Nephron (organoid): Measurements from ENCODE around the gene GPR39.

Source experiments
- H3K27ac Mint-ChIP-seq, 3 experiments: 2 replicates each; pipeline ENCODE4 v1.8.0; 2020; ENCODE audit warnings: mixed read lengths in 3 of 3, mild to moderate bottlenecking in 2 of 3, moderate library complexity in 1 of 3
- H3K27me3 Mint-ChIP-seq: 2 replicates; pipeline ENCODE4 v1.8.0; 2021; ENCODE audit warnings: low read depth, mild to moderate bottlenecking, moderate library complexity, mixed read lengths
- H3K36me3 Mint-ChIP-seq: 2 replicates; pipeline ENCODE4 v1.8.0; 2020; ENCODE audit warnings: low read depth, mixed read lengths
- H3K4me1 Mint-ChIP-seq: 2 replicates; pipeline ENCODE4 v1.8.0; 2020; ENCODE audit warnings: mixed read lengths
- H3K4me3 Mint-ChIP-seq, 3 experiments: 2 replicates each; pipeline ENCODE4 v1.8.0; 2020; ENCODE audit warnings: mild to moderate bottlenecking in 3 of 3, mixed read lengths in 3 of 3, moderate library complexity in 2 of 3
- H3K9me3 Mint-ChIP-seq: 2 replicates; pipeline ENCODE4 v1.8.0; 2020; ENCODE audit warnings: mixed read lengths
- TF ChIP-seq, protein P1 (sequence below), 3 experiments: fragments of 200-600 bp; sonication (generic); IDR thresholded peaks; one replicate each; pipeline ENCODE4 v1.5.0; 2021; ENCODE audit warnings: antibody characterized with exemption in 3 of 3; ENCODE audit not compliant: unreplicated experiment in 3 of 3

Gene GPR39

DNA sequence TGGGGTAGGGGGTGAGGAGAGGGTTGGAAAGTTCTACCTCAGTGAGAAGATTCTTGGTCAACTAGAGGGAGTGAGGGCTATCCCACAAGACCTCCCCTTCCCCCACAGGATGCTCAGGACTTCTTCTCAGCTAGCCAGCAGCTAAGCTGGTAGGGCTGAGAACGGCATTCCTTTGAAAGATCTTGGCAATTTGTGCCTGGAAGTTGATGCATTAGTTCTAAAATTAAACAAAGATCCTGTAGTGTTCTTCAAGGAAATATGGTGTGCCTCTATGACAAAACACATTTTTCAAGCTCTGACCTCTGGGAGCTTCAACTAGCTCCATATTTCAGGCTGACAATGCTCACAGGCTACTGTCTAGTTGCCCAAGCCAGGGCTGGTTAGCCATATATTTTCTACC, 251.1 kb downstream of the GPR39 start:
- peak overlapping the region in 1 of 3 experiments; percentile 64 for H3K27ac Mint-ChIP-seq
- H3K36me3 Mint-ChIP-seq = peaks cover 14% of the 10 kb centered on the region
- TF ChIP-seq, protein P1, sequence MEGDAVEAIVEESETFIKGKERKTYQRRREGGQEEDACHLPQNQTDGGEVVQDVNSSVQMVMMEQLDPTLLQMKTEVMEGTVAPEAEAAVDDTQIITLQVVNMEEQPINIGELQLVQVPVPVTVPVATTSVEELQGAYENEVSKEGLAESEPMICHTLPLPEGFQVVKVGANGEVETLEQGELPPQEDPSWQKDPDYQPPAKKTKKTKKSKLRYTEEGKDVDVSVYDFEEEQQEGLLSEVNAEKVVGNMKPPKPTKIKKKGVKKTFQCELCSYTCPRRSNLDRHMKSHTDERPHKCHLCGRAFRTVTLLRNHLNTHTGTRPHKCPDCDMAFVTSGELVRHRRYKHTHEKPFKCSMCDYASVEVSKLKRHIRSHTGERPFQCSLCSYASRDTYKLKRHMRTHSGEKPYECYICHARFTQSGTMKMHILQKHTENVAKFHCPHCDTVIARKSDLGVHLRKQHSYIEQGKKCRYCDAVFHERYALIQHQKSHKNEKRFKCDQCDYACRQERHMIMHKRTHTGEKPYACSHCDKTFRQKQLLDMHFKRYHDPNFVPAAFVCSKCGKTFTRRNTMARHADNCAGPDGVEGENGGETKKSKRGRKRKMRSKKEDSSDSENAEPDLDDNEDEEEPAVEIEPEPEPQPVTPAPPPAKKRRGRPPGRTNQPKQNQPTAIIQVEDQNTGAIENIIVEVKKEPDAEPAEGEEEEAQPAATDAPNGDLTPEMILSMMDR (IDR thresholded peaks at IDR 0.05; ENCODE audit: unreplicated experiment in 3 of 3) = no peak
- no peaks in the 10 kb centered on the region for H3K9me3 Mint-ChIP-seq
- peaks cover 36% of the 10 kb centered on the region for H3K4me1 Mint-ChIP-seq
- H3K4me3 Mint-ChIP-seq = peak overlapping the region; percentile 86 to 87 (median 87)
- peaks cover 75% of the 10 kb centered on the region for H3K27me3 Mint-ChIP-seq

DNA sequence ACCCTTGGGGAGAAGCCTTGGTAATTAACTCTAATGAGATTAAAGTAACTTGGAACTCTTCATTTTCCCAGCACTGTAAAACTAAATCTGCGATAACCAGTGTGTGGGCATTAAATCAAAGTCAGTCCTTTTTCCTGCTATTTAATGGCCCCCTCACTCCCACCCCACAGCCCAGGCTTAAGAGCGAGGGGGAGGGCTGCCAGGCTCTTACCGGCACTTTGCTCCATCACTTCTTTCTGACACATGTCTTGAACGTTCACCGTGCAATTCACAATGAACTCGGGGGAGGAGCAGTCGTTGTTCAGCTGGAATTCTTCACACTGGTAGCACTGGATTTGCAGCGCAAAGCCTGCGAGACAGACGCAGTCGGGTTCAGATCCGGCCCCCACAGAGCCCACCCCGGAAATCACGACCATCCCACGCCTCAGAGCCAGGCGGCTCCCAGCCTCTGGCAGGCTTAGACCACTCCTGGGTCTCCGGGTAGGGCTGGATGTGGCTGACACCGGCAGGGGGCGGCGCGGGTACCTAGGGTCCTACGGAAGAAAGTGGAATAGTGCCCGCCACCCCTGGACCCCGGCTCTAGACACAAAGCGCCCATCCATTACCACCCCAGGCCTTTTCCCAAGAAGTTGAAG, 251.7 kb downstream of the GPR39 start:
- TF ChIP-seq, protein P1 (IDR thresholded peaks at IDR 0.05; ENCODE audit: unreplicated experiment in 3 of 3) = peak; percentile 34 to 52 (median 38)
- H3K27ac Mint-ChIP-seq = peak overlapping the region; percentile 5 to 61 (median 22)
- peak overlapping the region; percentile 86 to 87 (median 87) for H3K4me3 Mint-ChIP-seq
- H3K9me3 Mint-ChIP-seq = no peaks in the 10 kb centered on the region
- peaks cover 33% of the 10 kb centered on the region for H3K4me1 Mint-ChIP-seq
- peaks cover 80% of the 10 kb centered on the region for H3K27me3 Mint-ChIP-seq
- H3K36me3 Mint-ChIP-seq = peaks cover 14% of the 10 kb centered on the region

DNA sequence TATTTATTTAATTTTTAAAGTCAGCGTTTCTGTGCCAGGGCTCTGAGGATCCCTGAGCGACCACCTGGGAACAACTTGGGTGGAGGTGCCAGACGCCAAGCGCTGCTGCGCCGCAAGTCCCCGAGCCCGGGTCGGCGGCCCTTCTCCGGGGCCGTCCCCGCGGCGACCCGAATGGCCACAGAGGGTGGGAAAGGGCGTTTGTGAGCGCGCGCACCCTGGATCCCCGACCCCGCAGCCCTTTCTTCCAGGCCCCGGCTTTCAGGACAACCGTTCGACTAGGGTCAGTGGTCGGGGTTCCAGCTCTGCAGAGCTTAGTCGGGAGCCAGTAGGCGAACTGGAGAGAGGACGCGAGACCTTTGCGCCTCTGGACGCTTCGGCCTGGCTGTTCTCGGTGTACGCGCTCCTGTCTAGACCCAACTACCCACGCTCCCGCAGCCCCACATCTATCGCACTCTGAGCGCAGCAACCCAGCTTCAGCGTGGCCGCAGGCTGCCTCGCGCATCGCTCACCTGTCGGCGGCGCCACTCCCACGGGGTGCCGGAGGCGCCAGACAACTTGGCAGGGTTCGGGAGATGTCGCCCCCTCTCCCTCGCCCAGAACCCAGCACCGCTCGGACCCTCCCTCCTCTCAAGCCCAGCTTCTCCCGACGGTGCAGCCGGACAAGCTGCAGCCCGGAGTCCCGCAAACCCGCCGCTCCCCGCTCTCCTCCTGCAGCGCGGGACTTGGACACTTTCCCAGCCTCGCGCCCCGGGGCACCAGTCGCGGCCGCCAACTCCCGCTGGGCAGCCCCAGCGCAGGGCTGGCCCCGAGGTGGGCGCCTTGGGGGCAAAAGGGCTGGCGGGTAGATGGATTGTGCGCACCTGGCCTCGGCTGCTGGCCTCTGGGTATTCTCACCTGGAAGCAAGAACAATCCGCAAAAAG, 252.6 kb downstream of the GPR39 start:
- Mint-ChIP-seq H3K36me3 (peaks cover 10% of the 10 kb centered on the region), H3K9me3 (no peaks in the 10 kb centered on the region), H3K27ac (no peak overlapping the region), H3K4me3 (peak overlapping the region; percentile 79 to 87 (median 86)), H3K4me1 (peaks cover 25% of the 10 kb centered on the region), H3K27me3 (peaks cover 81% of the 10 kb centered on the region)
- TF ChIP-seq, protein P1 (IDR thresholded peaks at IDR 0.05; ENCODE audit: unreplicated experiment in 3 of 3) = no peak

DNA sequence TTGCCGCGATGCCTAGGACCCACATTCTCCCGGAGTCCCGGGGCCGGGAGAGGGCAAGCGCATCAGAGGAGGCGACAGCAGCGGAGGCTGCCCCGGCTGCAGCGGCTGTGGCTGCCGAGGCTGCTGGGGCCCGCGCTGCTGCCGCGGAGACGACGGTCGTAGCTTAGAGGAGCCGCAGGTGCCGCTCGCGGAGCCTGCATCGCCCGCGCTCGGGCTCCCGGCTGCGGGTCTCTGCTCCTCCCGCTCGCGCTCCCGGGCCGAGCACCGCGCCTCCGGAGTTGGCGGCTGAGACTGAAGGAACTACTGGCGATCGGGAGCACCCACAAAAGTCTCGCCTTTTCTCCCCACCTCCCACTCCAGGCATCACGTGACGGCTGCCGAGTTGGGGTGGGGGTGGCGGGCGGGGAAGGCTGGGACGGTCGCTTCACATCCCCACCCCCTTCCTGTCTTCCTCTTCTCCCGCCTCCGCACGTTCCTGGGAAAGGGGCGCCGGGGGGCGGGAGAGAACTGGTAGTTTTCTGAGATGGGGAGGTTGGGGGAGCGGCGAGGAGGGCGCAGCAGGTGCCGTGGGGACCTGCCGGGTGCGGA, 253.4 kb downstream of the GPR39 start, which contains the start of gene LYPD1:
Gene LYPD1, minus strand, starts transcription at position 298 of the 588 bp plus-strand sequence. Its CDS starts 273 bp downstream, at position 25.
- peaks cover 10% of the 10 kb centered on the region for H3K36me3 Mint-ChIP-seq
- no peaks in the 10 kb centered on the region for H3K9me3 Mint-ChIP-seq
- TF ChIP-seq, protein P1 (IDR thresholded peaks at IDR 0.05; ENCODE audit: unreplicated experiment in 3 of 3) = no peak
- H3K4me3 Mint-ChIP-seq = peak within 1 kb of the TSS; percentile 86 to 90 (median 87)
- peak within 1 kb of the TSS in 1 of 3 experiments; percentile 22 for H3K27ac Mint-ChIP-seq
- H3K27me3 Mint-ChIP-seq = peaks cover 84% of the 10 kb centered on the region
- H3K4me1 Mint-ChIP-seq = peaks cover 25% of the 10 kb centered on the region

DNA sequence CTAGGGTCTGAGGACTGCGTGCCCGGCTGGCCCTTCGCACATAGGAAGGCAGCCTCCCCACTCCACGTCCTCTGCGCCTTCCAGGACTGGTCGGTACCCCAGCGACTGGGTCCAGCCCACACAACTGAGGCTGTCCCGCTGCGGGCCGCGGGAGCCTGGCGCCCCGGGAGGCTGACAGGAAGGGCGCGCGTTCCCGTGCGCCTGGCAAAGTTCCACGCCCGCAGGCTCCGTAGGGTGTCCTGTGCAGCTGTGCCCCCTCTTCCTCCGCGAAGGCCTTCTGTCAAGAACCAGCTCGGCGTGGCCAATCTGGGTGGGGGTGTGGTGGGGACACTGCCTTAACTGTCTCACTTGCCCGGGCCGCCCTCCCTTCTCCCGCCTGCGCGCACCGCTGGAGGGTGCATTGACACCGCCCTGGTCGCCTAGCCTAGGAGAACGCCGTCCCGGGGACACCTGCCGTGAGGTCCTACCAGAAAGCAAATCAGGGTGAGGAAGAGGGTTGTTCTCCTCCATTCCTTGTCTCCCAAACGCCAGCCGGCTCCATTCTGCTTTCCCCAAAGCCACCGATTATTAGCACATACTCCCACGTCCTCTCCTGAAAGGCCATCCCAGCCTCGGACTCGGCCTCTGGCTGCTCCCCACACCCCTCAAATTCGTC, 254.0 kb downstream of the GPR39 start:
- H3K36me3 Mint-ChIP-seq = peaks cover 5% of the 10 kb centered on the region
- peak overlapping the region in 1 of 3 experiments; percentile 22 for H3K27ac Mint-ChIP-seq
- peak overlapping the region; percentile 86 to 90 (median 87) for H3K4me3 Mint-ChIP-seq
- H3K9me3 Mint-ChIP-seq = no peaks in the 10 kb centered on the region
- peaks cover 80% of the 10 kb centered on the region for H3K27me3 Mint-ChIP-seq
- TF ChIP-seq, protein P1 (IDR thresholded peaks at IDR 0.05; ENCODE audit: unreplicated experiment in 3 of 3) = no peak
- H3K4me1 Mint-ChIP-seq = peaks cover 20% of the 10 kb centered on the region
